Endothelial cell (in vitro differentiated cells): ENCODE results near the gene GNA12. TPM values are rescaled to one million over a fixed set of nuclear protein-coding genes. Genes with fewer than 3 reads are reported as not detected.

Experiments used
- DNase-seq: peaks from one replicate; pipeline ENCODE4 v3.0.0; 2021; ENCODE audit warnings: low spot score
- H3K27ac Mint-ChIP-seq: one replicate; pipeline ENCODE4 v1.8.0; 2021; ENCODE audit warnings: mixed read lengths, inconsistent platforms; ENCODE audit not compliant: unreplicated experiment
- H3K27me3 Mint-ChIP-seq: one replicate; pipeline ENCODE4 v1.8.0; 2021; ENCODE audit warnings: mild to moderate bottlenecking, moderate library complexity, mixed read lengths, inconsistent platforms; ENCODE audit not compliant: unreplicated experiment
- H3K36me3 Mint-ChIP-seq: one replicate; pipeline ENCODE4 v1.8.0; 2021; ENCODE audit warnings: mild to moderate bottlenecking, low read depth, mixed read lengths, inconsistent platforms; ENCODE audit not compliant: unreplicated experiment
- H3K4me1 Mint-ChIP-seq: one replicate; pipeline ENCODE4 v1.8.0; 2021; ENCODE audit warnings: mild to moderate bottlenecking, mixed read lengths, inconsistent platforms; ENCODE audit not compliant: unreplicated experiment
- H3K4me3 Mint-ChIP-seq: one replicate; pipeline ENCODE4 v1.8.0; 2021; ENCODE audit warnings: mild to moderate bottlenecking, mixed read lengths, inconsistent platforms; ENCODE audit not compliant: unreplicated experiment
- H3K9me3 Mint-ChIP-seq: one replicate; pipeline ENCODE4 v1.8.0; 2021; ENCODE audit warnings: mixed read lengths, inconsistent platforms; ENCODE audit not compliant: unreplicated experiment
- total RNA-seq: library from RNA; stranded (reverse); fragmentation: NEBNext Ultra II Directional; extraction: Animal tissue kit (Norgen Biotek cat#: 25700); gene quantifications from one replicate; pipeline ENCODE4 v1.2.1, GENCODE V29; 2021; ENCODE audit not compliant: unreplicated experiment
- TF ChIP-seq, protein P1 (sequence below): fragments of 200-600 bp; sonication (generic); IDR thresholded peaks from one replicate; pipeline ENCODE4 v1.5.0; 2021; ENCODE audit warnings: antibody characterized with exemption; ENCODE audit not compliant: unreplicated experiment

GNA12 gene
- total RNA-seq, 1 donor from 2014 or later, result 105 TPM

DNA sequence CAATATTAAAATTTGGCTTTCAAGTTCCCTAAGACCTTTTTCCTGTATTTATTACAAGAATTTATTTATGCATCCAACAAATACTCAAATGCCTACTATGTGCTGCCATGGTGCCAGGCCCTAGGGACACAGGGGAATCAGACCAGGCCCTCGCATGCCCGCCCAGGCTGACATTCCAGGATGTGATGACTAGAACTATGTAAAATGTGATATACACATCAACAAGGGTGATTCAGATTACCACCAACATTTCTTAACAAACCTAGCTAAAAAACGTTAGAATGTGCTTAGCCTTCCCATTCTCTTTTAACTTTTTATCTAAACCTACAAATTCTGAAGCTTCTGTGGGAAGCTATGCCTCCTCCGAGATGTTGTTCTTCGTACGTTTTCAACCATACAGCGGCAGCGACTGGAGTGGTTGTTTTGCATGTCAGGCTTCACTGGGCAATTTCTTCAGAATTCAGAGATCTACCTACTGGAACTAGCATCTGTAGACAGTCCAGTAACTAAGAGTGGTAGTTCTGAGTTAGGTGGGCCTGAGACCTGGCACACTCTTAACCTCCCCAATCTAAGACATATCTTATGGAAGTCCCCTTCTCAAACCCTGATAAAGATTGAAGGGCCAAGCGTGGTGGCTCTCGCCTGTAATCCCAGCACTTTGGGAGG, 22.1 kb downstream of the GNA12 start:
- no peak overlapping the region for H3K4me3 Mint-ChIP-seq
- H3K9me3 Mint-ChIP-seq, result peaks cover 7% of the 10 kb centered on the region
- H3K36me3 Mint-ChIP-seq, result peaks cover 28% of the 10 kb centered on the region
- H3K27ac Mint-ChIP-seq, result peak overlapping the region; percentile 93
- TF ChIP-seq, protein P1, sequence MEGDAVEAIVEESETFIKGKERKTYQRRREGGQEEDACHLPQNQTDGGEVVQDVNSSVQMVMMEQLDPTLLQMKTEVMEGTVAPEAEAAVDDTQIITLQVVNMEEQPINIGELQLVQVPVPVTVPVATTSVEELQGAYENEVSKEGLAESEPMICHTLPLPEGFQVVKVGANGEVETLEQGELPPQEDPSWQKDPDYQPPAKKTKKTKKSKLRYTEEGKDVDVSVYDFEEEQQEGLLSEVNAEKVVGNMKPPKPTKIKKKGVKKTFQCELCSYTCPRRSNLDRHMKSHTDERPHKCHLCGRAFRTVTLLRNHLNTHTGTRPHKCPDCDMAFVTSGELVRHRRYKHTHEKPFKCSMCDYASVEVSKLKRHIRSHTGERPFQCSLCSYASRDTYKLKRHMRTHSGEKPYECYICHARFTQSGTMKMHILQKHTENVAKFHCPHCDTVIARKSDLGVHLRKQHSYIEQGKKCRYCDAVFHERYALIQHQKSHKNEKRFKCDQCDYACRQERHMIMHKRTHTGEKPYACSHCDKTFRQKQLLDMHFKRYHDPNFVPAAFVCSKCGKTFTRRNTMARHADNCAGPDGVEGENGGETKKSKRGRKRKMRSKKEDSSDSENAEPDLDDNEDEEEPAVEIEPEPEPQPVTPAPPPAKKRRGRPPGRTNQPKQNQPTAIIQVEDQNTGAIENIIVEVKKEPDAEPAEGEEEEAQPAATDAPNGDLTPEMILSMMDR, result no peak
- no peak for DNase-seq
- H3K27me3 Mint-ChIP-seq, result peaks cover 3% of the 10 kb centered on the region
- H3K4me1 Mint-ChIP-seq, result peaks cover 67% of the 10 kb centered on the region

- peaks cover 5% of the 10 kb centered on the region for H3K27me3 Mint-ChIP-seq
- H3K27ac Mint-ChIP-seq, result peak overlapping the region; percentile 93
- H3K36me3 Mint-ChIP-seq, result peaks cover 25% of the 10 kb centered on the region
- H3K4me3 Mint-ChIP-seq, result peak overlapping the region; percentile 44
- peaks cover 65% of the 10 kb centered on the region for H3K4me1 Mint-ChIP-seq
- no peak for DNase-seq
- TF ChIP-seq, protein P1, result no peak
- H3K9me3 Mint-ChIP-seq, result peaks cover 7% of the 10 kb centered on the region
These were observed 22.8 kb downstream of the GNA12 start for GRCh38 chr7:2821161-2821841.

- TF ChIP-seq, protein P1, result no peak
- Mint-ChIP-seq H3K9me3 (peaks cover 4% of the 10 kb centered on the region), H3K27me3 (peaks cover 8% of the 10 kb centered on the region), H3K4me3 (no peak overlapping the region), H3K4me1 (peaks cover 67% of the 10 kb centered on the region), H3K36me3 (peaks cover 24% of the 10 kb centered on the region), H3K27ac (no peak overlapping the region)
- DNase-seq, result no peak
These were observed 23.6 kb downstream of the GNA12 start for GRCh38 chr7:2820508-2820934.

DNA sequence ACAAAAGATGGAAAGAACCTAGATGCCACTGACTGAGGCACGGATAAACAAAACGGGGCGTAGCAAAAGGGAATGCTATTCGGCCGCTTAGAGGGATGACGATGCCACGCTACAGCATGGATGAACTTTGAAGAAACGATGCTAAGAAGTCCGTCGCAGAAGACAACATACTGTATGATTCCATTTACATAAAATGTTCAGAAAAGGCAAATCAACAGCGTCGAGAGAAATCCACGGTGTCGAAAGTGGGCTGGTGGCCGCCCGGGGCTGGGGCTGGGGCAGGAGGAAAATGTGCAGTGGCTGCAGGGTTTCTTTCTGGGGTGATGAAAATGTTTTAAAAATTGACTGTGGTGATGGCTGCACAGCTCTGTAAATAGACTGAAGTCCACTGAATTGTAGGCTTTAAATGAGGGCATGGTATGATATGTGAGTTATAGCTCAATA, 24.1 kb downstream of the GNA12 start:
- no peaks in the 10 kb centered on the region for H3K9me3 Mint-ChIP-seq
- peak overlapping the region; percentile 70 for H3K27ac Mint-ChIP-seq
- DNase-seq, result no peak
- peaks cover 11% of the 10 kb centered on the region for H3K27me3 Mint-ChIP-seq
- TF ChIP-seq, protein P1, result no peak
- H3K4me3 Mint-ChIP-seq, result peak overlapping the region; percentile 0
- H3K36me3 Mint-ChIP-seq, result peaks cover 20% of the 10 kb centered on the region
- H3K4me1 Mint-ChIP-seq, result peaks cover 64% of the 10 kb centered on the region
